Measurements from ENCODE around the gene ZNF777.

ZNF777 gene

DNA sequence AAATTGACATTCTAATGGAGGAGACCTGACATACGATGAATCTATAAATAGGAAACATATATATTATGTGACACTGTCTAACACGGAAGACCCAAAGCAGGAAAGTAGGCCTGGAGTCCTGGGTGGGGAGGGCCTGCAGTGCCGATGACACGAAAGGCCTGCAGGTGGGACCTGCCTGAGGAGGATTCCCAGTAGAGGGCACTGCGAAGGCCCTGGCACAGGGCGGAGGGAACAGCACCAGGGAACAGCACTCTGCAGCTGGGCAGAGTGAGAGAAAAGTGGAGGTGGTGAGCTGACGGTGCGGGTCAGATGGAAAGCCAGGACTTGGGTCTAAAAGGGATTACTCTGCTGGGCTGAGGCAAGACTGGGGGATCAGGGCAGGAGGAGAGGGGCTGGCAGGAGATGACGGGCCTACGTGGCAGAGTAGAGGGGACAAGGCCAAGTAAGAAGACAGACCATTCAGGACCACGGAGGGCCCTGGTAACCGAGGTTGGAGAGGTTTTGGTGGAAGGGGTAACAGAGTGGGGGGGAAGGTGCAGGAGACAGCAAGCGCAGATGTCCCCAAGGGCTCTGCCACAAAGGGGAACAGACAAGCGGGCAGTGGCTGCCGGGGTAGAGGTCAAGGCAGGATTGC lies 28.6 kb upstream of the ZNF777 start:
- H3K27me3 ChIP-seq (ENCODE audit: insufficient read depth, low read depth, severe bottlenecking), result no peaks in the 10 kb centered on the region
- DNase-seq, result peak; percentile 19
- no peaks in the 10 kb centered on the region for H3K9me3 ChIP-seq (ENCODE audit: severe bottlenecking)
- H3K36me3 ChIP-seq, result peaks cover 54% of the 10 kb centered on the region
- H3K27ac ChIP-seq, result no peak overlapping the region
- no peak overlapping the region for H3K4me3 ChIP-seq (ENCODE audit: low read depth, low read length)
- TF ChIP-seq, protein P1, sequence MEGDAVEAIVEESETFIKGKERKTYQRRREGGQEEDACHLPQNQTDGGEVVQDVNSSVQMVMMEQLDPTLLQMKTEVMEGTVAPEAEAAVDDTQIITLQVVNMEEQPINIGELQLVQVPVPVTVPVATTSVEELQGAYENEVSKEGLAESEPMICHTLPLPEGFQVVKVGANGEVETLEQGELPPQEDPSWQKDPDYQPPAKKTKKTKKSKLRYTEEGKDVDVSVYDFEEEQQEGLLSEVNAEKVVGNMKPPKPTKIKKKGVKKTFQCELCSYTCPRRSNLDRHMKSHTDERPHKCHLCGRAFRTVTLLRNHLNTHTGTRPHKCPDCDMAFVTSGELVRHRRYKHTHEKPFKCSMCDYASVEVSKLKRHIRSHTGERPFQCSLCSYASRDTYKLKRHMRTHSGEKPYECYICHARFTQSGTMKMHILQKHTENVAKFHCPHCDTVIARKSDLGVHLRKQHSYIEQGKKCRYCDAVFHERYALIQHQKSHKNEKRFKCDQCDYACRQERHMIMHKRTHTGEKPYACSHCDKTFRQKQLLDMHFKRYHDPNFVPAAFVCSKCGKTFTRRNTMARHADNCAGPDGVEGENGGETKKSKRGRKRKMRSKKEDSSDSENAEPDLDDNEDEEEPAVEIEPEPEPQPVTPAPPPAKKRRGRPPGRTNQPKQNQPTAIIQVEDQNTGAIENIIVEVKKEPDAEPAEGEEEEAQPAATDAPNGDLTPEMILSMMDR (IDR thresholded peaks at IDR 0.05; ENCODE audit: low read depth, low read length), result peak; percentile 50

DNA sequence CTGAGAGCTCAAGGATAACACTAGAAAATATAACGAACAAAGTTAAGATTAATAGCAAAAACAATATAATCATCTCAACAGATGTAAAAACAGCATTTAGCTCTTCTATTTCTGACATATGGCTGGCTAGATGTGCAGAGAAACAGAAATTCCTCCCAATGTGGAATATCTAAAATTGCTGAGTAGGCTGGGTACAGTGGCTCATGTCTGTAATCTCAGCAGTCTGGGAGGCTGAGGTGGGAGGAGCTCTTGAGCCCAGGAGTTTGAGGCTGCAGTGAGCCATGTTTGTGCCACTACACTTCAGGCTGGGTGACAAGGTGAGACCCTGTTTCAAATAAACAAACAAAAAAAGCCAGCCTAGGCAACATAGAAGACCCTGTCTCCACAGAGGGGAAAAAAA lies 18.7 kb upstream of the ZNF777 start:
- H3K9me3 ChIP-seq (ENCODE audit: severe bottlenecking), result peaks cover 4% of the 10 kb centered on the region
- DNase-seq, result no peak
- H3K27me3 ChIP-seq (ENCODE audit: insufficient read depth, low read depth, severe bottlenecking), result no peaks in the 10 kb centered on the region
- TF ChIP-seq, protein P1 (IDR thresholded peaks at IDR 0.05; ENCODE audit: low read depth, low read length), result no peak
- H3K4me3 ChIP-seq (ENCODE audit: low read depth, low read length), result no peak overlapping the region
- H3K27ac ChIP-seq, result no peak overlapping the region
- H3K36me3 ChIP-seq, result peaks cover 39% of the 10 kb centered on the region

- no peaks in the 10 kb centered on the region for H3K27me3 ChIP-seq (ENCODE audit: insufficient read depth, low read depth, severe bottlenecking)
- H3K27ac ChIP-seq, result no peak overlapping the region
- H3K36me3 ChIP-seq, result peaks cover 45% of the 10 kb centered on the region
- peaks cover 4% of the 10 kb centered on the region for H3K9me3 ChIP-seq (ENCODE audit: severe bottlenecking)
- TF ChIP-seq, protein P1 (IDR thresholded peaks at IDR 0.05; ENCODE audit: low read depth, low read length), result no peak
- no peak overlapping the region for H3K4me3 ChIP-seq (ENCODE audit: low read depth, low read length)
- DNase-seq, result no peak
Measured at GRCh38 chr7:149478754-149479153, 17.9 kb upstream of the ZNF777 start.

GRCh38 chr7:149477494-149478443 lies 16.9 kb upstream of the ZNF777 start:
- TF ChIP-seq, protein P1 (IDR thresholded peaks at IDR 0.05; ENCODE audit: low read depth, low read length), result no peak
- peaks cover 4% of the 10 kb centered on the region for H3K9me3 ChIP-seq (ENCODE audit: severe bottlenecking)
- no peaks in the 10 kb centered on the region for H3K27me3 ChIP-seq (ENCODE audit: insufficient read depth, low read depth, severe bottlenecking)
- DNase-seq, result no peak
- H3K27ac ChIP-seq, result no peak overlapping the region
- no peak overlapping the region for H3K4me3 ChIP-seq (ENCODE audit: low read depth, low read length)
- peaks cover 53% of the 10 kb centered on the region for H3K36me3 ChIP-seq

GRCh38 chr7:149476791-149477190 lies 15.9 kb upstream of the ZNF777 start:
- H3K4me3 ChIP-seq (ENCODE audit: low read depth, low read length), result no peak overlapping the region
- TF ChIP-seq, protein P1 (IDR thresholded peaks at IDR 0.05; ENCODE audit: low read depth, low read length), result no peak
- H3K36me3 ChIP-seq, result peaks cover 58% of the 10 kb centered on the region
- peaks cover 4% of the 10 kb centered on the region for H3K9me3 ChIP-seq (ENCODE audit: severe bottlenecking)
- no peak for DNase-seq
- H3K27me3 ChIP-seq (ENCODE audit: insufficient read depth, low read depth, severe bottlenecking), result no peaks in the 10 kb centered on the region
- H3K27ac ChIP-seq, result no peak overlapping the region

Measured in WERI-Rb-1 (cell line).